Effector CD4-positive, alpha-beta T cell (primary cell): ENCODE results near the gene CHMP1B.
"Not testable (repeated sequence)": the region's sequence is repeated elsewhere in the genome, so short reads cannot be mapped to it uniquely, and the experiment has no call there.

Experiments used
- DNase-seq: peaks from one replicate; pipeline ENCODE4 v3.0.0-alpha.2; 2020

The CHMP1B gene

DNA sequence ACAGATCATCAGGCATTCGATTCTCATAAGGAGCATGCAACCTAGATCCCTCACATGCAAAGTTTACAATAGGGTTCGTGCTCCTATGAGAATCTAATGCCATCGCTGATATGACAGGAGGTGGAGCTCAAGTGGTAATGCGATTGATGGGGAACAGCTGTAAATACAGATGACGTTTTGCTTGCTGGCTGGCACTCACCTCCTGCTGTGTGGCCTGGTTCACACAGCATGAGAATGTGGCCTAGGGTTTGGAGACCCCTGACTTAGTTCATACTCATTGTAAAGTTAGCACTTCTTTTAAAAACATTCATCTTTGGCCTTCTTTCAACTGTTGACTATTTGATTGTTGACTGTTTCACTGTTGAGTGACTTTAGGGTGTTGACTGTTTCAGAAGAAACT, 8.7 kb upstream of the CHMP1B start:
- DNase-seq = no peak

DNA sequence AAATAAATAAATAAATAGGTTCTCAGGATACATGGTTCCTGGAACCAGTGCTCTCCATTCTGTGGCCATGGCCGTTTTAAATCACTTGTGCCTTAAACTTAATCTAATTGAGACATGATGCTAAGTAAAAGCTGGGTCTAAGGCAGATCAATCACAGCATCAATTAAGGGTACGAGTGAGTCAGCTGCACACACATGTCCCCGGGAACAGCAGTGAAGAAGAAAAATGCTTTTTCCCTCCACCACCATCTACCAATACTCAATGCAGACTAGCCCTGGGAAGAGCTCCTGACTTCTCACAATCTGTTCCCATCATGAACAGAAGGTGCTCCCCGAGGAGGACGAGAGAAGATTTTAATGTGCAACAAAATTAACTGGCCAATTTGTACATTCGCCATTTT, 6.8 kb upstream of the CHMP1B start:
- no peak for DNase-seq

DNA sequence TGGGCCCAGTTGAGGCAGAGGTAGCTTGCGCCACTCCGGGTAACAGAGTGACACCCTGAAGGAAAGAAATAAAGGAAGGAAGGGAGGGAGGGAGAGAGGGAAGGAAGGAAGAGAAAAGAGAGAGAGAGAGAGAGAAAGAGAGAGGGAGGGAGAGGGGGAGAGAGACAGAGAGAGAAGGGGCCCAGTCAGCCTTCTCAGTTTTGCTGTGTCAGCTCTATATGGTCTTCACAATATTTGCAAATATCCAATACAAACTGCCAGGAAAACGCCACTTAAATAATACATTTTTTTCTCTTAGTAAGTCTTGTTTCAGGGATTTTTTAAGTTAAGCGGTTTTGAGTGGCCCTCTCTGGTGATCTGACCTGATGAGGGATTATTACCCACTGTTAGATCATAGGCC, 5.6 kb upstream of the CHMP1B start:
- no peak for DNase-seq

DNA sequence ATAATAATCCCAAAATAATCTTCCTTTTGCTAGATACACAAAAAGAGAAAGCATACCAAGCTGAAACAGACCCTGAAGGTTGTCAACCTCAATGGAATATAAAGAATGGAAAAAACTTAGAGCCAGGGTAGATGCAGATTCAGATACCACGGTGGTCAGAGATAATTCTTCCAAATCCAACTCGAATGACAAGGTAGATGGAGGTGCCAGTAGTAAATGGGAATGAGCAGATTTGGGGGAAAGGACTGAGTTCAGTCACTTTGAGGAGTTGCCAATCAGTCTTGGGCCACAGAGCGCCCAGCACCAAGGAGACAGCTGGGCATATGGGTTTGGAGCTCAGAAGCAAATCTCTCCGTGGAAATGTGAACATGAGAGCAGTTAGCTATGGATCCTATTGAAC, 3.4 kb upstream of the CHMP1B start:
- no peak for DNase-seq

DNA sequence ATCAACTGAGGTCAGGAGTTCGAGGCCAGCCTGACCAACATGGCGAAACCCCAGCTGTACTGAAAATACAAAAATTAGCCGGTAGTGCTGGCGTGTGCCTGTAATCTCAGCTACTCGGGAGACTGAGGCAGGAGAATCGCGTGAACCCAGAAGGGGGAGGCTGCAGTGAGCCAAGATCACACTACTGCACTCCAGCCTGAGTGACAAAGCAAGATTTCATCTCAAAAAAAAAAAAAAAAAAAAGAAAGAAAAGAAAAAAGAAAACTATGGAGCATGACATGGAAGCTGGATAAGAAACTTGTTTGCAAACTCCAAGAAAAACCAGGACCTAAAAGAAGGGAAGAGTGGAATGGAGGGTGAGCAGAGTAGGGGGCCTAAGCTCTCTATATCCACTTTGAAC, 1.9 kb upstream of the CHMP1B start:
- DNase-seq = no peak

DNA sequence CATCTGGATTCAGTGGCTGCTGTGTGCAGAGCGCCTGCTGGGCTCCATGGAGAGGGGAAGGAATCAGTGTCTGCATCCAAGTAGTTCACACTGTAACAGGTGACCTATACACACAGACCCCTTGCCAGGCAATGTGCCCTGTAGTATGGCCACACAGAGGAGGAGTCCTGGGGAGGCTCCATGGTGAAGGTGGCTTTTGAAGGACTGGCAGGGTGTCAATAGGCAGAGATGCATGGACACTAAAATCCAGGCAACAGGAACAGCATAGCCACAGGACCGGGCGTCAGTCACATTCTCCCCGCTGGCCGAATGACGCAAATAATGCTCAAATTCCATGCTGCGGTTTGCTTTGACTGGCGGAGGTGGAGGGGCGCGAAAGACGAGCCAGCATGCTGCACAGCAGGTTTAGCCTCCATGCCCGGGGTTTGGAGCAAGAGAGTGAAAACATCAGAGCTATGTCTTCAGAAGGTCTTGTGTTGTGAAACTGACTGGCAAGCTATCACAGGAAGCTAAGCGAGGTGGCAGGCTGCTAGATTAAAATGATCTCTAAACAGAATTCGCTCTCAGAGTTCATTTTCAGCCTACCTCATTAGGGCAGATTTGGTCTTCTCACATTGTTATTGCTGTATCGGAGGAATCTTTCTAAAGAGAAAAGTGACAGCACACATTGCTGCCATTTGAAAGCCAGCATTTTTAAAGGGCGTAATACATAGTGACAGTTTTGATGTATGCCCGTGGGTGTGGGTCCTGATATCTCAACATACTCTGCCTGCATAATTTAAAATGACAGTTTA, 1.2 kb upstream of the CHMP1B start:
- DNase-seq = peak; percentile 59

DNA sequence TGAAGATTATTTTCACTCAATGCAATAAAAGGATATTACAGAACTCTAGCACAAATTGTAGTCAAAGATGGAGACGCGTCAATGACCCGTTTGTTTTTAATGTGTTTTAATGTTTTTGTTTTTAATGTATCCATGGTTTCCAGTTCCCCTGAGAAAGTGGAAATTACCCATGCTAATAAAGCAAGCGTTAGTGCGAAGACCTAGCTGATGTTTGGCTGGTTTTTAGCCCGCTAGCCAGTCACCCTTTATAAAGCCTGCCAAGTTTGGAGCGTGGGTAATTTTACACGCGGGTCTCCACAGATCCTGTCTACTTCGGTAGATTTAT, 430 bp upstream of the CHMP1B start:
- no peak for DNase-seq

DNA sequence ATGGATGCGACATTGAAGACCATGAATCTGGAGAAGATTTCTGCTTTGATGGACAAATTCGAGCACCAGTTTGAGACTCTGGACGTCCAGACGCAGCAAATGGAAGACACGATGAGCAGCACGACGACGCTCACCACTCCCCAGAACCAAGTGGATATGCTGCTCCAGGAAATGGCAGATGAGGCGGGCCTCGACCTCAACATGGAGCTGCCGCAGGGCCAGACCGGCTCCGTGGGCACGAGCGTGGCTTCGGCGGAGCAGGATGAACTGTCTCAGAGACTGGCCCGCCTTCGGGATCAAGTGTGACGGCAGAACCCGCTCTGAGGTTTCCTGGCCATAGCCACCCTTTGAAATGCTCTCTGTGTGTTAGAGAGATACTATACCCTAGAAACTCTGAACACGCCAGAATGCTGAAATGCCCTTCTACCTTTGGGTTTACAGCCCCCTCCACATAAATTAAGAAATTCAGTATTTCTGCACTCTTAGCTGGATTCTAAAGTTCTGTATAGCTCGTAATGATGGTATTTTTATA, 659 bp downstream of the CHMP1B start:
- peak; percentile 41 for DNase-seq

DNA sequence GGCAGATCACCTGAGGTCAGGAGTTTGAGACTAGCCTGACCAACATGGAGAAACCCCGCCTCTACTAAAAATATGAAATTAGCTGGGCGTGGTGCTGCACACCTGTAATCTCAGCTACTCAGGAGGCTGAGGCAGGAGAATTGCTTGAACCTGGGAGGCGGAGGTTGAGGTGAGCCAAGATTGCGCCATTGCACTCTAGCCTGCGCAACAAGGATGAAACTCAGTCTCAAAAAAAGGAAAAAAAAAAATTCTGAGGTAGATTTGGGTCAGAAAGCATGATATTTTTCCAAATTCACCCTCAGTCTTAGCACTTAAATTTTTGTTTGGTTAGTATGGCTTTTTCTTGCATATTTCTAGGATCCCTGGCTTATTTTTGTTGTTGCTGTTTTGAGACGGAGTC, 3.3 kb downstream of the CHMP1B start:
- DNase-seq = not testable (repeated sequence)

DNA sequence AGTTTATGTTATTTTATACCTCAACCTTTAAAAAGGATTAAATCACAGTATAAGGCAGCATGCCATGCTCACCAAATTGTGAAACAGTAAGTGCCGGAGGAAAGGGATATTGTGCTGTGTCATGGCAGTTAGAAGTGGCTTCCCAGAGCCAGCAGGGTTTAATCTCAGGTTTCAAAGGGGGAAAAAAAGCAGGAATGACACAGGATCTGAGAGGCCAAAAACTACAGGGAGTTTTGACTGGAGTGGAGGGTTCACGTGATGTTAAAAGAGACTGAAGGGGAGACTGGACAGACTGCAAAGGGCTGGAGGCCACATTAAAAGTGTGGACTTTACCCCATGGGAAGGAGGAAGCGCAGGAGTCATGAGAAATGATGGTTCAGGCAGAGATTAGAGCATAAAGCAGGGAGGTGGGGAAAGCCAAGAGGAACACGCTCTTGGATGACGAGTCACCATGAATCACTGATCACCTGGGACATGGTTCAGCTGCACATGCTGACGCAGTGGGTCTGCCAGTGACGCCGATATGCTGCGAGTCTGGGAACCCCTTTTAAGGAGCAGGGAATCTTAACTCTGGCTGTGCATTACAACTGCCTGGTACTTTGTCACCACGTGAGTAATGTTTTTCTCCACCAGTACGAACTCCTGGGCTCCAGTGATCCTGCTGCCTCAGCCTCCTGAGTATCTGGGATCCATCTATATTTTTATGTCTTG, 6.1 kb downstream of the CHMP1B start:
- no peak for DNase-seq

DNA sequence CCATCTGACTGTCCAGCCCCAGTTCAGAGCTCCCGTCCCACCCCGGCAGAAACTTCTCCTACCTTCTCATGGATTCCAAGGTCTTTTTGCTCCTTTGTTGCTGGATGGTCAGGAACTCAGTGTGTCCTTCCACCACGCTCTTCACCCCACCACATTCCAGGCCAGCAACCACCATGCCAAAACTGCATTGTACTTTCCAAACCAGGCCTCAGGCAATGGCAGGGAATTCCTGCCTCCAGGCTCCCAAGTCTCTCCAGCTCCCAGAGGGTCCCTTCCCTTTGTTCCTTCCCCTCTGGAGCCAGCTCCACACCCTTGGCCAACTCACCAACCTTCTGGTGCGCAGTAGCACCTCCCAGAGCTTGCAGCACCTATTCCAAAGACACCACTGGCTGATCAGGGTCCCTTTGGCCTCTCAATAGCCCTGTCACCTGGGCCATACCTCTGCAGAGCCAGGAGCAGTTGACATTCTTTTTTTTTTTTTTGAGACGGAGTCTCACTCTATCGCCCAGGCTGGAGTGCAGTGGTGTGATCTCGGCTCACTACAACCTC, 8.1 kb downstream of the CHMP1B start:
- no peak for DNase-seq

DNA sequence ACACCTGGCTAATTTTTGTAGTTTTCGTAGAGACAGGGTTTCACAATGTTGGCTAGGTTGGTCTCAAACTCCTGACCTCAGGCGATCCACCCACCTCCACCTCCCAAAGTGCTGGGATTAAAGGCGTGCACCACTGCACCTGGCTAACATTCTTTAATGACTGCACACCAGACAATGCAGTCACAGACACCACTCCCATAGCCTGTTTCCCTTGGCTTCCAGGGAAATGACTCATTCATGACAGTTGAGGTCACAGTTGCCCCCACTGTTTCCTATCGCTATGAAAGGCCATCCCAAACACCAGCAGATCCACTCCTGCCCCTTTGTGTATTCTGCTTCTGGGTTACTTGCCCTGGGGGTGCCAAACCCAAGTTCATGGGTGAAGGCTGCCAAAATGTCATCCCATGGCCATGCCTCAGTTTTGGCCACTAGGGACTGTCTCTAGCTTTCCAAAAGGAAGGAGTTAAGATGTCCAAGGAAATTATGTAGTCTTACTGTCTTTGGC, 8.7 kb downstream of the CHMP1B start:
- DNase-seq = no peak

DNA sequence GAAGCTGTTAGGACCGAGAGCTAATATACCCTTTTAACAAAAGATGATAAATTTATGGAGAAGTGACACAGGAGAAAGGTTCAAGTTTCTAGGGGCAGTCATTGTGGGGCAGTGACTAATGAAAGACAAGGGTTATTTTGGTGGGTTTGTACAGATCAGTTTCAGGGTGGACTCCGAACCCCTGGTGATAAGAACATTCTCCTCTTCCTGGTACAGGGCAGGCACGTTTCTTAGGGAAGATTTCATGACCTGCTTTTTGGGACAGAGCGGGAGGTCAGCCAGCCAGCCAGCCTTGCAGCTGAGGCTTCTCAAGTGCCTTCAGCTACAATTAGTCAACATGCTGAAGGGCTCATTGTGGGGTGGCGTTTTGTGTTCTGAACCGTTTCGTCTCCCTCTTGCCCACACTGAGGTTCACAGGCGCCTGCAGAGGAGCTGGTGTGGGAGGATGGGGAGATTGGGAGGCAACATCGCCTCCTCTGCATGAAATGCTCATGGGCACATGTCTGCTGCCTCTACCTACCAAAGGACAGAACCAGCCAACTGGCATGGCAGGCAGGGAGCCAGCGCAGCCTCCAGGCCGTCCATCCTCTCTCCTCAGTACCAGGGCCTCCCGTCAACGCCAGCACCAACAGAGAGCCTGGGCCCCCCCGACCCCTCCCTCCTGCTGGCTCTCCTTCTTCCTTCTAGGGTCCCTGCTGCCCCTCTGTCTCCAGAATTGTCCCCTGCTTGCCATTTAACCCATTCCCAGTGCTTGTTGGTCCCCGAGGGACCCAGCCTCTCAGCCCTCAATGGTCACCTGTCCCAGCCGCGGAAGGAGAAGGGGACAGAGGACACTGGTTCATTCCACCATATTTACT, 9.6 kb downstream of the CHMP1B start:
- no peak for DNase-seq

DNA sequence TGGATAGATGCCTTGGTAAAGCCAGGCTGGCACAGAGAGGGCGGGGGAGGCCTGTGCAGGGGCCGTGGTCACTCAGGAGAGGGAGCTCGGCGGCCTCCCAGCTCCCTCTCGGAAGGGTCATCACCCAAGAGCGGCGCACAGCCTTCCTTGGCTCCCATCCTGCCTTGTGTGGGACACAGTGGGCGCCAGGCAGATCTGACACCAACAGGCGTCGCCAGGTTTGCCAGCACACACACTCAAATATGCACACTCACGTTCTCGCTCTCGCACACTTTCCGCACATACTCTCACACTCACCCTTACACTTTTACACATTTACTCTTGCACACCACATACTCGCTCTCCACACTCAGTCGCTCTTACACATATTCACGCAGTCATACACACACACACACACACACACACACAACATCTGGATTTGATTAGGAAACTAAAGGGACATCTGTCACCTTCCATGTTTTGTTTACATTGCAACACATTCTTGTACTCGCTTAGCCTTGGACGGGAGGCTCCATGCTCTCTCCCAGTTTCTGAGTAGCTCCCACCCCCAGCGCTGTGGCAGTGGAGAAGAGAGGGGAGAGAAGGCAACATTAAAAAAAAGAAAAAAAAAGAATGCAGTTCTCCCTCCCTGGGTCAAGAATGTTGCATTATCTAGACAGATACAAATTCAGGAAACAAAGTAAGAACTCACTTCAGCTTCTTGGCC, 10.5 kb downstream of the CHMP1B start:
- DNase-seq = no peak

DNA sequence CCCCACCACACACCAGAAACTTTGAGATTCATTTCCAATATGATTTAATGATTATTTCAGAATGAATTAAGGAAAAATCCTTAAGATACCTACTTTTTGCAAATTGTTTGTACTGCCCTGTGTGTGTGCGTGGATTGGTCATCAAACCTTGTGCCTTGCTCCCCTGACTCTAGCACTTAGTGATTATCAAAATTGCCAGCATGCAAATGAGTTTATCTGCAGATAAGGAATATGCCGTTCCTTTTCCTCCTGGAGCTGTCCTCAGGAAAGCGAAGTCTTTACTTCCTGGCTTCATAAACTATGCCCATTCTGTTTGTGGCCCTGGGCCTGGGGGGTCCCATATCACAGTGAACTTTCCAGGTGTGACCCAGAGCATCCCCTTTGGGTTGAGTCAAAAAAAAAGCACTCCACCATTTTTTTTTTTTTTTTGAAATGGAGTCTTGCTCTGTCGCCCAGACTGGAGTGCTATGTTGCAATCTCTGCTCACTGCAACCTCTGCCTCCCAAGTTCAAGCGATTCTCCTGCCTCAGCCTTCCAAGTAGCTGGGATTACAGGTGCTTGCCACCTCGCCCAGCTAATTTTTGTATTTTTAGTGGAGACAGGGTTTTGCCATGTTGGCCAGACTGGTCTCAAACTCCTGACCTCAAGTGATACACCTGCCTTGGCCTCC, 11.4 kb downstream of the CHMP1B start:
- no peak for DNase-seq

DNA sequence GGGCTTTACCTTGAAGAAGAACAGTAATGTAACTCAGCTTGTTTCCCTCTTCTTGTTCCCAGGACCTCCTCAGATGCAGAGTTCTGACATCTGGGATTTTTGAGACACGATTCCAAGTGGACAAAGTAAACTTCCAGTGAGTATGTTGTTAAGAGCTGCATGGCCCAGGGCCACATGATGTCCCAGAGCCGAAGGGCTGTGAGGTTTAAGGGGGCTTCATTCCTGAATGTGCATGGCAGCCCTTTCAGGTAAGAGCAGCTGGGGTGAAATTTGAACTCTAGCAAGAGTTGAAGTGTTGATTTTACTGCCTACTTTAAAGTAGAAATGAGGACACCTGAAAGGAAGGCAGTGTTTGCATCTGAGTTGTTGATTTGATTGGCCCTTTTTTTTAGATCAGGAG, 13.3 kb downstream of the CHMP1B start:
- no peak for DNase-seq

DNA sequence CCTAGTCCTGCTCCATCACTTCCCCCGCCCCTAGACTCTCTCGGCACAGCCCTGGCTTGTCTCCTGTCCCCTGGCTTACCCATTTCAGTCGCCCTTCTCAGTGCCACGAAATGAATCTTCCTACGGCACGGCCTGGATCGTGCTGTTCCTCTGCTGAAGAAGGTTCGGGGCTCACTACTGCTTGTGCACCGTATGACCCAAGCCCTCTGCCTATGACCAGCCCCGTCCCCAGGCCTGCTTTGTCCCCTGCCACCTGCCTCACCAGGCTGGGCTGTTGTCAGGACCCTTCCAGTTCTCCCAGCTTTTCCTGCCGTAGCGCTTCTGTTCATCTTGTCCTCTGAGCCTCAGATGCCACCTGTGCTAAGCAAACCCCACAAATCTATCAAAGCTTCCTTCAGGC, 13.9 kb downstream of the CHMP1B start:
- no peak for DNase-seq

DNA sequence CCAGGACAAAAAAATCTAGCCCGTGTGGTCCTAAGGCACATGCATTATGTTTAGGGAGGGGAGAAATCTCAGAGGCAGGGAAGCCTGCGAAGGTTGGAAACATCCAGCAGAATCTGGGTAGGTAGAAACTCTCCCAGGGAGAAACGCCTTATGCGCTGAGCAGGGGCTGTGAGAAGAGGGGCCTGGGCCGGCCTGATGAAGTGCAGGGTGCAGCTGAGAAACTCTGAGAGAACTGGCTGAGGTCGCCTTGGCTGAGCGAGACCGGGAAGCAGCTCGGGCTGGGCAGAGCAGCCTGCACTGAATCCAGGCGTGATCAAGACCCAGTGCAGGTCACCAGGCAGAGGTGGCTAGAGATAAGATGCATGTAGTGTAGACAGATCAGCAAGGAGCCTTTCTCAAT, 15.1 kb downstream of the CHMP1B start:
- no peak for DNase-seq

DNA sequence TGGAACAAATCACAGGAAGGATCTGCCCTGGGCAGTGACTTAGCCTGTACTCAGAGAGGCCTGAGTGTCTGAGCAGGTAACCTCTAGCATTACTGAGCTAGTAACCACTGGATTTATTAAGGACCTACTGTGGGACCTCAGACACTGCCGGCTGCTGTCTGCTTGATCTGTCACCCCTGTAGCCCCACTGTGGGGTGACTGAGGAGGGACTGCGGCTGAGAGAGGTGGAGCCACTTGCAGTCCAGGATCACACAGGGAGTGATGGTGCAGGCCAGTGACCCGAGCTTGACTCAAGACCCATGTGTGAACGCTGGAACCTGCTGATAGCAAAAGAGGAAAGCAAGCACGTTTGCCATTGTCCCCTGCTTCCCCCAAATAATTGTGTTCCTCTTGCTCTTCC, 15.6 kb downstream of the CHMP1B start:
- DNase-seq = no peak

DNA sequence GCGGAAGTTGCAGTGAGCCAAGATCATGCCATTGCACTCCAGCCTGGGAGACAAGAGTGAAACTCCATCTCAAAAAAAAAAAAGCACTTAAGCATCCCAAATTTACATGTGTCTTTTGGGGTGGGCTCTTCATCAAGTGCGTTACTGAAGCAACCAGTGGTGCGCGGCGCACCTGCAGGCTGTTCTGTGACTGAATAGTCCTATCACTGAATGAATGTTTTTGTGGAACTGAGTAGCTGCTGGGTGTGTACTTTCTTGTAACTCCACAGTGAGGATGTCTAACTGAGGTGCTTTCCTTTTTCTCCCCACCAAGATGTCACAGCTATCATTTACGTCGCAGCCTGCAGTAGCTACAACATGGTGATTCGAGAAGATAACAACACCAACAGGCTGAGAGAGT, 17.0 kb downstream of the CHMP1B start:
- no peak for DNase-seq

DNA sequence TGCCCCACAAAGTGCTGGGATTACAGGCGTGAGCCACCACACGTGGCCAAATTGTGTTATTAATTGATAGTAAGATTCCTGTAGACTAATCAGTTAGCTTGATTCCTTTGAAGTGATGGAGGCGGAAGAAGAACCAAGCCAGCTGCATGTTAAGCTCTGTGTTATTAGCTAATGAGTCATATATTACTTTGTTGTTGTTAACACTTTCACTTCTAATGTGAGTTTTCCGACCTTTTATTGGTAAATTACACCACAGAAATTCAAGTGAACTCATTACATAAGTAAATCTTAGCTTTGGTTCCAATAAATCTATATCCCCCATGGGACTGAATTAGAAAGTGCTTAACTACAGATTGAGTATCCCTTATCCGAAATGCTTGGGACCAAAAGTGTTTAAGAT, 20.3 kb downstream of the CHMP1B start:
- no peak for DNase-seq
